ENCODE data around the gene ARID4A. TPM values are rescaled to one million over a fixed set of nuclear protein-coding genes. Genes with fewer than 3 reads are reported as not detected.
A peak's percentile ranks its signal among the peaks of the same experiment; 100 is the strongest.

Gene ARID4A
- total RNA-seq, 1 experiment from 2014 or later, result 24.9 TPM

DNA sequence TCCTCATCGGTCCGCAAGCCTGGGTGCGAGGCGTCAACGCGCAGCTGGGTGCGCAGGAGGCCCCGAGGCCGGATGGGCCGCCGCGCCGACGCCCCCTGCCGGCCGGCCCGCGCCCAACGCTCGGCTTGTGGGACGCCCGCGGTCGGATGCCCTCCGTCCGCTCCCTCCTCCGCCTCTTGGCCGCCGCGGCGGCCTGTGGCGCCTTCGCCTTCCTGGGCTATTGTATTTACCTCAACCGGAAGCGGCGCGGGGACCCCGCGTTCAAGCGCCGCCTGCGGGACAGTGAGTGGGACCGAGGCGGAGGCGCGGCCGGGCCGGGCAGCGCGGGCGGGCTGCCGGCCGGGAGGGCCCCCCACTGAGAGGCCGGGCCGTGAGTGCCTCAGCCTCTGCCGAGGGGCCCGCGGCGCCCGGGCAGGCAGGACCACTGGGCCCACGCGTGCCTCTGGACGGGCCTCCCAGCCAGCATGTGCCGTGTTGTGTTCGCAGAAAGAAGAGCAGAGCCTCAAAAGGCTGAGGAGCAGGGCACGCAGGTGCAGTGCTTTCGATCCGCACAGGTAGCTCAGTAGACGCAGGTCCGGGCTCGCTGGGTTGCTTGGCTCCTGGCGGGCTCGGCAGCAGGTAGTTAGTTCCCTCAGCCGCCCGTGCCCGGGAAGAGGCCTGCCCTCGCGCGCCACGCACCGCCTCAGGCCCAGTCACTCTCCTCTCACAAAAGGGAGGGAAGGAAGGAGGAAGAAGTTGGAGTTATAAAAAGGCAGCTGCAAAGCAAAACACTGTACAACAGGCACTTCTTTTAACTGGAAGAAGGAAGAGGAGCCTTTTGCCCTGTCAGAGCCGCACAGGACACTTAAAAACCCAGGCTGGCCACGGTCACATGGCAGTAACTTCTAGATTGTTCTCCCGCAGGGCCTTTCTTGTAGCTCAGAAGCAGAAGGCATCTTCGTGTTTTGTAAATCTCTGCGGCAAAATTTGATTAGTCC, 97.7 kb downstream of the ARID4A start, which contains the start of gene TOMM20L:
TSS of gene TOMM20L (plus strand) at position 119 of the 977 bp plus-strand sequence. CDS start at position 147, 28 bp downstream.
- H3K27me3 ChIP-seq (replicated peaks; ENCODE audit: insufficient read depth, low read depth, low read length, poor library complexity), result no peaks in the 10 kb centered on the region
- peak within 1 kb of the TSS; percentile 48 for H3K4me3 ChIP-seq (ENCODE audit: low read depth, low read length, poor library complexity, severe bottlenecking)
- DNase-seq (ENCODE audit: low spot score), result peak; percentile 83
- BruUV-seq (replicated peaks), result no TSS peak
- H3K27ac ChIP-seq (ENCODE audit: low read depth, low read length, poor library complexity, severe bottlenecking), result no peak within 1 kb of the TSS
- H3K9me3 ChIP-seq (ENCODE audit: low read depth, low read length, poor library complexity, severe bottlenecking), result no peaks in the 10 kb centered on the region
- ChIA-PET POLR2A (ENCODE audit: low non-redundant PET) (no interaction called here), CTCF (no interaction called here)
- no peaks in the 10 kb centered on the region for H3K36me3 ChIP-seq (ENCODE audit: insufficient read depth, low read length, poor library complexity, severe bottlenecking)
- no peaks in the 10 kb centered on the region for H3K4me1 ChIP-seq (ENCODE audit: insufficient read depth, low read length, poor library complexity, severe bottlenecking)
- TF ChIP-seq EZH2 (IDR thresholded peaks at IDR 0.05; ENCODE audit: borderline replicate concordance, low read depth, low read length, poor library complexity, severe bottlenecking), result no peak
- TF ChIP-seq, protein P1, sequence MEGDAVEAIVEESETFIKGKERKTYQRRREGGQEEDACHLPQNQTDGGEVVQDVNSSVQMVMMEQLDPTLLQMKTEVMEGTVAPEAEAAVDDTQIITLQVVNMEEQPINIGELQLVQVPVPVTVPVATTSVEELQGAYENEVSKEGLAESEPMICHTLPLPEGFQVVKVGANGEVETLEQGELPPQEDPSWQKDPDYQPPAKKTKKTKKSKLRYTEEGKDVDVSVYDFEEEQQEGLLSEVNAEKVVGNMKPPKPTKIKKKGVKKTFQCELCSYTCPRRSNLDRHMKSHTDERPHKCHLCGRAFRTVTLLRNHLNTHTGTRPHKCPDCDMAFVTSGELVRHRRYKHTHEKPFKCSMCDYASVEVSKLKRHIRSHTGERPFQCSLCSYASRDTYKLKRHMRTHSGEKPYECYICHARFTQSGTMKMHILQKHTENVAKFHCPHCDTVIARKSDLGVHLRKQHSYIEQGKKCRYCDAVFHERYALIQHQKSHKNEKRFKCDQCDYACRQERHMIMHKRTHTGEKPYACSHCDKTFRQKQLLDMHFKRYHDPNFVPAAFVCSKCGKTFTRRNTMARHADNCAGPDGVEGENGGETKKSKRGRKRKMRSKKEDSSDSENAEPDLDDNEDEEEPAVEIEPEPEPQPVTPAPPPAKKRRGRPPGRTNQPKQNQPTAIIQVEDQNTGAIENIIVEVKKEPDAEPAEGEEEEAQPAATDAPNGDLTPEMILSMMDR (conservative IDR thresholded peaks at IDR 0.05; ENCODE audit: low read depth, low read length), result peak; percentile 64; the same call in 1 of the 2 replicates
- intact Hi-C loops (cut with micrococcal nuclease; ENCODE audit: unreplicated experiment), result loop anchor here (5.0 kb wide), 1 partner anchor 289 kb away; no protein-coding TSS in a partner anchor

DNA sequence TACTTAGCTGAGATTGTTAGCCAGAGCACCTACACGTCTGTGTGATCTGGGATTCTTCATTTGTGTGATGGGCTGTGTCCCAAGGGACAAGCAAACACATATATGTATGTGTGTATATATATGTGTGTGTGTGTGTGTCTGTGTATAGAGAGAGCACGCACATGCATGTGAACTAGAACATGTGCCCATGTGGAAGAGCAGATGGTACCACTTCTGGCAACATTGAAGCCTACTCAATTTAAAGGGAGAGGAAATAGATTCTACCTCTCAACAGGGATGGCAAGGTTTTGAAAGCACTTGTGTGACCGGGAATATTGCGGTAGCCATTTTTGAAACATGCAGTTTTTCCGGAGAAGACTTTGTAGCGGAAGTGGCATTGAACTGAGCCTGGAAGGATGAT, 98.8 kb downstream of the ARID4A start:
- ChIA-PET CTCF (no interaction called here), POLR2A (ENCODE audit: low non-redundant PET) (no interaction called here)
- no peaks in the 10 kb centered on the region for H3K27me3 ChIP-seq (replicated peaks; ENCODE audit: insufficient read depth, low read depth, low read length, poor library complexity)
- no peak overlapping the region for H3K4me3 ChIP-seq (ENCODE audit: low read depth, low read length, poor library complexity, severe bottlenecking)
- no peak for DNase-seq (ENCODE audit: low spot score)
- H3K27ac ChIP-seq (ENCODE audit: low read depth, low read length, poor library complexity, severe bottlenecking), result no peak overlapping the region
- no TSS peak for BruUV-seq (replicated peaks)
- H3K4me1 ChIP-seq (ENCODE audit: insufficient read depth, low read length, poor library complexity, severe bottlenecking), result no peaks in the 10 kb centered on the region
- H3K9me3 ChIP-seq (ENCODE audit: low read depth, low read length, poor library complexity, severe bottlenecking), result no peaks in the 10 kb centered on the region
- intact Hi-C loops (cut with micrococcal nuclease; ENCODE audit: unreplicated experiment), result loop anchor here (5.0 kb wide), 1 partner anchor 290 kb away; no protein-coding TSS in a partner anchor
- no peaks in the 10 kb centered on the region for H3K36me3 ChIP-seq (ENCODE audit: insufficient read depth, low read length, poor library complexity, severe bottlenecking)
- TF ChIP-seq, protein P1 (conservative IDR thresholded peaks at IDR 0.05; ENCODE audit: low read depth, low read length), result no peak
- no peak for TF ChIP-seq EZH2 (IDR thresholded peaks at IDR 0.05; ENCODE audit: borderline replicate concordance, low read depth, low read length, poor library complexity, severe bottlenecking)

DNA sequence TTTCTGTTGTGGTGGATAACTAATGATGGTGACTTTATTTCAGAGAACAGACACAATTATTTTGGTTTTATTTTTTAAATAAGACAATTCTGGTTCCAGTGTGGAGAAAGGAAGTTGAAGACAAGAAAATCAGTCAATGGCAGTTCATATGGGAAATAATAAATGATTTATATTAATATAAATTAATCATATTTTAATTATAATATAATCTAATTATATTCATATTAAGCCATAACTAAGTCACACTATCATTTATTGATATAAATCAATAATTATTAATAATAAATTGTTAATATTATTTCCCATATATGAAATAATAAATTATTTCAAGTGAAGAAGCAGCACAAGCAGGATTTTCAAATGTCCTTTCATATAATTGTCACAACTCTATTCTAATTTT, 100.1 kb downstream of the ARID4A start:
- no peaks in the 10 kb centered on the region for H3K27me3 ChIP-seq (replicated peaks; ENCODE audit: insufficient read depth, low read depth, low read length, poor library complexity)
- ChIA-PET CTCF (no interaction called here), POLR2A (ENCODE audit: low non-redundant PET) (no interaction called here)
- no peak for TF ChIP-seq EZH2 (IDR thresholded peaks at IDR 0.05; ENCODE audit: borderline replicate concordance, low read depth, low read length, poor library complexity, severe bottlenecking)
- TF ChIP-seq, protein P1 (conservative IDR thresholded peaks at IDR 0.05; ENCODE audit: low read depth, low read length), result no peak
- no peak overlapping the region for H3K27ac ChIP-seq (ENCODE audit: low read depth, low read length, poor library complexity, severe bottlenecking)
- no TSS peak for BruUV-seq (replicated peaks)
- no peaks in the 10 kb centered on the region for H3K4me1 ChIP-seq (ENCODE audit: insufficient read depth, low read length, poor library complexity, severe bottlenecking)
- no peaks in the 10 kb centered on the region for H3K36me3 ChIP-seq (ENCODE audit: insufficient read depth, low read length, poor library complexity, severe bottlenecking)
- intact Hi-C loops (cut with micrococcal nuclease; ENCODE audit: unreplicated experiment), result loop anchor here (5.0 kb wide), 1 partner anchor 291 kb away; no protein-coding TSS in a partner anchor
- DNase-seq (ENCODE audit: low spot score), result no peak
- H3K4me3 ChIP-seq (ENCODE audit: low read depth, low read length, poor library complexity, severe bottlenecking), result no peak overlapping the region
- no peaks in the 10 kb centered on the region for H3K9me3 ChIP-seq (ENCODE audit: low read depth, low read length, poor library complexity, severe bottlenecking)

Measured in A673 (cell line).